NCI-H510A treated with DMSO at 0.1 percent for 48 hours (cell line): ENCODE results near the gene RMND5A.
"Not testable (repeated sequence)": the region's sequence is repeated elsewhere in the genome, so short reads cannot be mapped to it uniquely, and the experiment has no call there.

Experiments used
- DNase-seq: peaks from one replicate; lab custom pipeline; 2025; lab: John Stamatoyannopoulos, UW

The RMND5A gene

GRCh38 chr2:86714579-86715173 lies 5.4 kb upstream of the RMND5A start:
- DNase-seq = not testable (repeated sequence)

- DNase-seq = not testable (repeated sequence)
Observed at GRCh38 chr2:86719263-86719636, 841 bp upstream of the RMND5A start.

- not testable (repeated sequence) for DNase-seq
Observed at GRCh38 chr2:86720540-86721320, 639 bp downstream of the RMND5A start.

GRCh38 chr2:86725706-86726105 lies 5.6 kb downstream of the RMND5A start:
- DNase-seq = not testable (repeated sequence)

GRCh38 chr2:86732040-86732525 lies 12.0 kb downstream of the RMND5A start:
- DNase-seq = not testable (repeated sequence)

- not testable (repeated sequence) for DNase-seq
Observed at GRCh38 chr2:86732837-86733236, 12.7 kb downstream of the RMND5A start.

- DNase-seq = not testable (repeated sequence)
Observed at GRCh38 chr2:86733528-86733927, 13.4 kb downstream of the RMND5A start.

GRCh38 chr2:86734896-86735295 lies 14.8 kb downstream of the RMND5A start:
- DNase-seq = not testable (repeated sequence)

GRCh38 chr2:86739485-86739884 lies 19.4 kb downstream of the RMND5A start:
- DNase-seq = not testable (repeated sequence)

- DNase-seq = not testable (repeated sequence)
Observed at GRCh38 chr2:86739889-86740288, 19.8 kb downstream of the RMND5A start.

GRCh38 chr2:86741889-86742498 lies 21.9 kb downstream of the RMND5A start:
- DNase-seq = not testable (repeated sequence)

- DNase-seq = no peak
Observed at GRCh38 chr2:86744152-86744551, 24.1 kb downstream of the RMND5A start.

GRCh38 chr2:86746939-86747338 lies 26.8 kb downstream of the RMND5A start:
- DNase-seq = no peak

GRCh38 chr2:86747711-86748639 lies 27.9 kb downstream of the RMND5A start:
- DNase-seq = no peak

GRCh38 chr2:86750240-86750839 lies 30.2 kb downstream of the RMND5A start:
- DNase-seq = no peak

GRCh38 chr2:86751778-86752177 lies 31.7 kb downstream of the RMND5A start:
- no peak for DNase-seq

GRCh38 chr2:86752934-86753333 lies 32.8 kb downstream of the RMND5A start:
- DNase-seq = no peak

- no peak for DNase-seq
Observed at GRCh38 chr2:86753606-86754005, 33.5 kb downstream of the RMND5A start.

GRCh38 chr2:86758405-86758804 lies 38.3 kb downstream of the RMND5A start:
- DNase-seq = no peak

- DNase-seq = no peak
Observed at GRCh38 chr2:86760371-86760770, 40.3 kb downstream of the RMND5A start.

GRCh38 chr2:86764661-86765309 lies 44.7 kb downstream of the RMND5A start:
- DNase-seq = peak; percentile 27
